IPS-20b (cell line): Measurements from ENCODE around the gene RTP5.

Experiments used
- H3K27ac ChIP-seq: one replicate; pipeline ENCODE4 v1.5.1; 2013; ENCODE audit warnings: low read length
- H3K27me3 ChIP-seq: 2 replicates; pipeline ENCODE4 v1.6.1; 2013; ENCODE audit warnings: mild to moderate bottlenecking, low read length, inconsistent platforms; ENCODE audit not compliant: insufficient read depth
- H3K36me3 ChIP-seq: 2 replicates; pipeline ENCODE4 v1.6.1; 2013; ENCODE audit warnings: low read depth, mild to moderate bottlenecking, inconsistent platforms, low read length, moderate library complexity; ENCODE audit not compliant: insufficient read depth
- H3K4me1 ChIP-seq: 2 replicates; pipeline ENCODE4 v1.6.1; 2013; ENCODE audit warnings: mild to moderate bottlenecking, control low read depth, inconsistent platforms, low read length, moderate library complexity; ENCODE audit not compliant: insufficient read depth
- H3K4me3 ChIP-seq: 2 replicates; pipeline ENCODE4 v1.5.1; 2013; ENCODE audit warnings: mild to moderate bottlenecking, low read length, inconsistent platforms
- H3K9ac ChIP-seq: 2 replicates; pipeline ENCODE4 v1.6.1; 2013; ENCODE audit warnings: low read depth, mild to moderate bottlenecking, inconsistent platforms, low read length, moderate library complexity
- H3K9me3 ChIP-seq: 2 replicates; pipeline ENCODE4 v1.6.1; 2013; ENCODE audit warnings: mild to moderate bottlenecking, low read depth, low read length, inconsistent platforms; ENCODE audit not compliant: insufficient read depth

Gene RTP5

DNA sequence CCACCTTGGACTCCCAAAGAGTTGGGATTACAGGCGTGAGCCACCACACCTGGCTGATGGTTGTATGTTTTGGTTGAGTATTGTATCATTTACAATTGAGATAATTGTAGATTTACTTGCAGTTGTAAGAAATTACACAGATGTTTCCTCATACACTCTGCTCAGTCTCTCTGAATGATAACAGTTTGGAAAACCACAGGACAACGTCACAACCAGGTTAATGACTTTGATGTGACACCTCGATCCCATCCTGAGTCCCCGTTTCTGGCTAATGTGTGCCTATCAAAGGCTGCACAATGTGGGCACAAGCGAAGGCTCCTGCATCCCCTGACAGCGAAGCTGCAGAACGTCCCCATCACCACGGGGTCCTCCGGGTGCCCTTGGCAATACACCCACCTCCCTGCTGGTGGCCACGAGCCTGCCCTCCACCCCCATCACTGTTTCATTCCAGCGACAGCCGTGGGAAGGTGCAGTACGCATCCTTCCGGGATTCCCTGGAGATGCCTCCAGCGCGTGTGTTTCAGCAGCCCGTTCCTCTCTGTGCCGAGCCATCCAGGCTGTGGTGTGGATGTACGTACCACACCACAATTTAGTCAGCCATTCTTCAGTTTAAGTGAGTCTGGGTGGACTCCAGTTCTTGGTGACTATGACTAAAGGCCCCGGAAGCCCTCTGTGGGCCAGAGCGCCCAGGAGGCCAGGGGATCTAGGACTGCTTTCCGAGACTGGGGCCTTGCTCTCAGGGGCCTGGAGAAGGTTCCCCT, 6.6 kb upstream of the RTP5 start:
- no peak overlapping the region for H3K9ac ChIP-seq
- no peak overlapping the region for H3K27ac ChIP-seq
- H3K9me3 ChIP-seq: no peaks in the 10 kb centered on the region
- no peak overlapping the region for H3K4me3 ChIP-seq
- H3K36me3 ChIP-seq: no peaks in the 10 kb centered on the region
- peaks cover 21% of the 10 kb centered on the region for H3K27me3 ChIP-seq
- no peaks in the 10 kb centered on the region for H3K4me1 ChIP-seq

DNA sequence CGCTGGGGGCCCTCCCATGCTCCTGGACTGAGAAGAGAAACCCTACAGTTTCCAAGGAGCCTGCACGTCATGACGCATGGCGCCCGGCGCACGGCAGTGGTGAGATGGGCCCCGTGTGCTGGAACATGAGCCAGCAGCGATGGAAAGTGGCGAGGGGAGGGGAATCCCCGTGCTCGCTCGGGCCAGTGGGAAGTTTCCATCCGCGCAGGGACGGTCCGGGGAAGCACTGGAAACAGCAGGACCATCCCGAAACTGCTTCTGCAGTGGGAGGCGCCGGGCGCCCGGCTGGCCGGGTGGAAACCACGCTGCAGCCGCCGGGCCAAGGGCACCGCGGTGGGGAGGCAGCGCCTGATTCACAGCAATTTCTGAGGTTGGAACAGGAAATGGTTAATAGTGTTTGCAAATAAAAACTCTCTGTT, 6.0 kb upstream of the RTP5 start:
- H3K4me1 ChIP-seq: no peaks in the 10 kb centered on the region
- H3K4me3 ChIP-seq: no peak overlapping the region
- H3K36me3 ChIP-seq: no peaks in the 10 kb centered on the region
- no peaks in the 10 kb centered on the region for H3K9me3 ChIP-seq
- no peak overlapping the region for H3K9ac ChIP-seq
- H3K27me3 ChIP-seq: peaks cover 21% of the 10 kb centered on the region
- H3K27ac ChIP-seq: no peak overlapping the region

DNA sequence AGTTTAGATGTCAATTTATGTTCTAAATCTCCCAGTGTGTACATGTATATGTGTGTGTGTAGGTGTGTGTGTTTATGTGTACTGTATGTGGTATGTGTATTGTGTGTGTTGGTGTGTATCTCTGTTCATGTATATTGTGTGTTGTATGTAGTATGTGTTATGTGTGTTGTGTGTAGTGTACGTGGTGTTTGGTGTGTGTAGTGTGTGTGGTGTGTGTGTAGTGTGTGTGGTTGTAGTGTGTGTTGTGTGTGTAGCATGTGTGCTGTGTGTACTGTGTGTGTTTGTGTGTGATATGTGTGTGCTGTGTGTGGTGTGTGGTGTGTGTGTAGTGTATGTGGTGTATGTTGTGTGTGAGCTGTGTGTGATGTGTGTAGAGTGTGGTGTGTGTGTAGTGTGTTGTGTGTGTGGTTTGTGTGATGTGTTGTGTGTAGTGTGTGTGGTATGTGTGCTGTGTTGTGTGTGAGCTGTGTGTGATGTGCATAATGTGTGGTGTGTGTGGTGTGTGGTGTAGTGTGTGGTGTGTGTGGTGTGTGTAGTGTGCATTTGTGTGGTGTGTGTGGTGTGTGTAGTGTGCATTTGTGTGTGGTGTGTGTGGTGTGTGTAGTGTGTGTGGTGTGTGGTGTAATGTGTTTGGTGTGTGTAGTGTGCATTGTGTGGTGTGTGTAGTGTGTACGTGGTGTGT, 5.2 kb upstream of the RTP5 start:
- Histone ChIP-seq H3K4me1 (no peaks in the 10 kb centered on the region), H3K36me3 (no peaks in the 10 kb centered on the region), H3K27ac (no peak overlapping the region), H3K9me3 (no peaks in the 10 kb centered on the region), H3K9ac (no peak overlapping the region), H3K27me3 (peaks cover 21% of the 10 kb centered on the region), H3K4me3 (no peak overlapping the region)

DNA sequence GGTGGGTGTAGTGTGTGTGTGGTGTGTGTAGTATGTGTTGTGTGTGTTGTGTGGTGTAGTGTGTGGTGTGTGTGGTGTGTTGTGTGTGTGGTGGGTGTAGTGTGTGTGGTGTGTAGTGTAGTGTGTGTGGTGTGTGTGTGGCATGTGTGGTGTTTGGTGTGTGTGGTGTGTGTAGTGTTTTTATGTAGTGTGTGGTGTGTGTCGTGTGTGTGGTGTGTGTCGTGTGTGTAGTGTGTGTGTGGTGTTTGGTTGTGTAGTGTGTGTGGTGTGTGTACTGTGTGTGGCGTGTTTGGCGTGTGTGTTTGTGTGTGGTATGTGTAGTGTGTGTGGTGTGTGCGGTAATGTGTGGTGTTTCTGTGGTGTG, 4.7 kb upstream of the RTP5 start:
- Histone ChIP-seq H3K9ac (no peak overlapping the region), H3K27ac (no peak overlapping the region), H3K4me3 (no peak overlapping the region), H3K27me3 (peaks cover 21% of the 10 kb centered on the region), H3K4me1 (no peaks in the 10 kb centered on the region), H3K9me3 (no peaks in the 10 kb centered on the region), H3K36me3 (no peaks in the 10 kb centered on the region)

DNA sequence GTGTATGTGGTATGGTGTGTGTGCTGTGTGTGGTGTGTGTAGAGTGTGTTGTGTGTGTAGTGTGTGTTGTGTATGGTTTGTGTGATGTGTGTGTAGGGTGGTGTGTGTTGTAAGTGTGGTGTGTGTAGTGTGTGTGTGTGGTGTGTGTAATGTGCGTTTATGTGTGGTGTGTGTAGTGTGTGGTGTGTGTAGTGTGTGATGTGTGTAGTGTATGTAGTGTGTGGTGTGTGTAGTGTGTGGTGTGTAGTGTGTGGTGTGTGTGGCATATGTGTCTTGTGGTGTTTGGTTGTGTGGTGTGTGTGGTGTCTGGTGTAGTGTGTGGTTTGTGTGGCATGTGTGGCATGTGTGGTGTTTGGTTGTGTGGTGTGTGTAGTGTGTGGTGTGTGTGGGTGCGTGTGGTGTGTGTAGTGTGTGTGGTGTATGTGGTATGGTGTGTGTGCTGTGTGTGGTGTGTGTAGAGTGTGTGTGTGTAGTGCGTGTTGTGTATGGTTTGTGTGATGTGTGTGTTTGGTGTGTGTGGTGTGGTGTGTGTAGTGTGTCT, 4.0 kb upstream of the RTP5 start:
- no peak overlapping the region for H3K9ac ChIP-seq
- no peaks in the 10 kb centered on the region for H3K9me3 ChIP-seq
- H3K4me1 ChIP-seq: no peaks in the 10 kb centered on the region
- peaks cover 21% of the 10 kb centered on the region for H3K27me3 ChIP-seq
- no peak overlapping the region for H3K4me3 ChIP-seq
- H3K27ac ChIP-seq: no peak overlapping the region
- H3K36me3 ChIP-seq: no peaks in the 10 kb centered on the region

DNA sequence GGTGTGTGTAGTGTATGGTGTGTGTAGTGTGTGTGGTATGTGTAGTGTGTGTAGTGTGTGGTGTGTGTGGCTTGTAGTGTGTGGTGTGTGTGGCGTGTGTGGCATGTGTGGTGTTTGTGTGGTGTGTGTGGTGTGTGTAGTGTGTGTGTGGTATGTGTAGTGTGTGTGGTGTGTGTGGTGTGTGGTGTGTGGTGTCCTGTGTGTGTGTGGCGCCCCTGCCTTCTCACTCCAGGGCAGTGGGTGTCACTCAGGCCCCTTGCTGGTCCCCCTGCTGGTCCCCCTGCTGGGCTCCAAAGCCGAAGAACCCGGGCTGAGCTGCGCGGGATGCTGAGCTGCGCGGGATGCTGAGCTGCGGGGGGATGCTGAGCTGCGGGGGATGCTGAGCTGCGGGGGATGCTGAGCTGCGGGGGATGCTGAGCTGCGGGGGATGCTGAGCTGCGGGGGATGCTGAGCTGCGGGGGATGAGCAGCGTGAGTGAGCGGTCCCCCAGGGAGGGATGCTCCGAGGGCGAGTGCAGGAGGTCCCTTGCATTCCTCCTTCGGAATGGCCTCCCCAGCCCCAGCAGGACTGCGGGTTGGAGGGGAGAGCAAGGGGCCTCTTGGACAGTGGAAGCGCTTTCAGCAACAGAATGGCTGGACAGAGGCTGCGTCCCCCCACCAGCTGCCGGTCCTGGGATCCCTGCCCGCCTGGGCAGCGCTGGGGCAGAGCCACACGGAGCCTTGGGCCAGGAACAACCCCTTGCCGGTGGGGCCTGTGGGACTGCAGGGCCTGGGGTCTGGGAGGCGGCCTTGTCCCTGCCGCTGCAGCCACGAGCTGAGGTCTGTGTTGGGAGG, 3.4 kb upstream of the RTP5 start:
- Histone ChIP-seq H3K36me3 (no peaks in the 10 kb centered on the region), H3K27me3 (peaks cover 21% of the 10 kb centered on the region), H3K4me1 (no peaks in the 10 kb centered on the region), H3K27ac (no peak overlapping the region), H3K9ac (no peak overlapping the region), H3K9me3 (no peaks in the 10 kb centered on the region), H3K4me3 (no peak overlapping the region)

DNA sequence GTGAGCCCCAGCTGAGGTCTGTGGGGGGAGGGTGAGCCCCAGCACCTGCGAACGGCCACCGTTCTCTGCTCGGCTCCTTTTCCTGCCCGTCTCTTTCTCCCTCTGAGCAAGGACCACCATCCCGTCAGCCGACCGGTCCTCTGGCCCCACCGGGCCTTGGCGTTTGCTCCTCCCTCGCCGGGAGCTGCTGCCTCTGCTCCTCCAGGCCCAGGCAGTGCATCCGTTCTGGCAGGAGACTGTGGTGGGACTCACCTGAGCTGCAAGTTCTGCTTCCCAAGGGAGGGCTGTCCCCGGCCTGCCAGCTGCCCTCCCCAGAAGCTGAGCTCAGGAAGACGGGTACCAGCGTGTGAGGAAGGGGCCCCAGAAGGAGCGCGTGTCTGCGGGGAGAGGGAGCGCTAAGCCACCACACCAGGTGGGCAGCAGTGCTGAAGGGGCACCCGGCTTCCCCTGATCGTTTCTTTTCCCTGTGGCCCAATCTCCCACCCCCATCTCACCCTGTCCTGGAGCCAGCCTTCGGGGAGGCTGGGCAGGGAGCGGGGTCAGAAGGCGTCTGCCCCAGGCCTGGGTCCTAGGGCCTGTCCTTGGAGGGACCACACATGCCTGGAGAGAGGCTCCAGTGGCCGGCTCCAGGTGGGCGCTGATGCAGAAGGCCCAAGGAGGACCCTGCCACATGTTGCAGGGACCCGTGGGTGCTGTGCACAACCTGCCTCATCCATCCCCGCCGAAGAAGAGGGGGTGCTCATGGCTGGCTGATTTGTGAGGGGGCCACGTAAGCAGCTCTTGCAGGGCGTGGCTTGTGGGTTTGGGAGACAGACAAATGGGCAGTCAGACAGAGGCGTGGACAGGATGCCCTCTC, 2.5 kb upstream of the RTP5 start:
- no peak overlapping the region for H3K9ac ChIP-seq
- peaks cover 21% of the 10 kb centered on the region for H3K27me3 ChIP-seq

DNA sequence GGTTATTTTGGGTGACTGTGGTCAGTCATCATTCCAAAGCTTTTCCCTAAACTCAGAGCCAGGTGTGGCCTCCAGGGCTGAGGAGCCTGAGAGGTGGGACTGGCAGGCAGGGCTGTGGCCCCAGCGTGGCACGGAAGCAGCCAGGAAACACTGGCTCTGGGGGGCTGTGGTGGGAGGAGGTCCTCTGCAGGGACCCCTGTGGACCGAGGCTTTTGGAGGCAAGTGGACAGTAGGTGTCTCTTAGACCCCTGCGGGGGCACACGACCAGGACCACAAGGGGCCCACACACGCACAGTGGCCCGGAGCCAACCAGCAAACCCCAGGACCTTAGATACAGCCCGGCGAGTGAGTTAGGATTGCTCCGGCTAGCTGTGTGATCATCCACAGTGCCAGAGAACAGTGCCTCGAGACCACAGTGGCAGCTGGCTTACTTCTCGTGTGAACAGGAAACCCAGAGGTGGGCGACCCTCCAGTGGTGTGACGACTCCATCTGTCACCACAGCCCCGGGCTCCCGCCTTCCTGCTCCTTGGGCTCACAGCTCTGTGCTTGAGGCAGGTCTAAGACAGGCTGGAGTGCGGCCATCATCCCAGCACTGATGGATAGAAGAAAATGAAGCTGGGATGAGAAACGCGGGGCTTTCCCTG, 1.6 kb upstream of the RTP5 start:
- Histone ChIP-seq H3K4me1 (no peaks in the 10 kb centered on the region), H3K36me3 (no peaks in the 10 kb centered on the region), H3K27me3 (peaks cover 21% of the 10 kb centered on the region), H3K4me3 (no peak overlapping the region), H3K9me3 (no peaks in the 10 kb centered on the region), H3K27ac (no peak overlapping the region), H3K9ac (no peak overlapping the region)

More for the DNA sequence above, 2.5 kb upstream of the RTP5 start:
- no peak overlapping the region for H3K4me3 ChIP-seq
- no peak overlapping the region for H3K27ac ChIP-seq
- H3K36me3 ChIP-seq: no peaks in the 10 kb centered on the region
- H3K9me3 ChIP-seq: no peaks in the 10 kb centered on the region
- H3K4me1 ChIP-seq: no peaks in the 10 kb centered on the region

DNA sequence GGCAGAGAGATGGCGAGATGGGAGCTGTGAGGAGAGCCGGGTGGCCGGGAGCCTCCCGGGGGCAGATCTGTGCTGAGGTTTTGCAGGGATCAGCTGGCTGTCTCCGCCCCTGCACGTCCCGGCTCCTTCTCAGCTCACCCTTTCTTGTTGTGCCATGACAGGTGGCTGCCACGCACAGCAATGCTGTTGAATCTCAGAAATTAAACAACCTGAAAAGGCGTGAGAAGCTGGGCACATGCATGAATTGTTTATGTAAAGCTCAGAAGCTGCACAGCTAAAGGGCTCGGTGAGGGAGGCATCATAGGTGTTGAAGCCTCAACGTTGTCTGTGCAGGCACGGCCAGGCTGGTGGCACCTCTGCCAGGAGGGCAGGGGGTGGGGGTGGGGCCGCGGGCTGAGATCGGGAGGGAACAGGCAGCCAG, 858 bp upstream of the RTP5 start:
- Histone ChIP-seq H3K27ac (no peak overlapping the region), H3K4me3 (no peak overlapping the region), H3K36me3 (no peaks in the 10 kb centered on the region), H3K9ac (no peak overlapping the region), H3K4me1 (no peaks in the 10 kb centered on the region), H3K27me3 (peaks cover 21% of the 10 kb centered on the region), H3K9me3 (peaks cover under 1% of the 10 kb centered on the region; the same call in 1 of the 2 replicates)

DNA sequence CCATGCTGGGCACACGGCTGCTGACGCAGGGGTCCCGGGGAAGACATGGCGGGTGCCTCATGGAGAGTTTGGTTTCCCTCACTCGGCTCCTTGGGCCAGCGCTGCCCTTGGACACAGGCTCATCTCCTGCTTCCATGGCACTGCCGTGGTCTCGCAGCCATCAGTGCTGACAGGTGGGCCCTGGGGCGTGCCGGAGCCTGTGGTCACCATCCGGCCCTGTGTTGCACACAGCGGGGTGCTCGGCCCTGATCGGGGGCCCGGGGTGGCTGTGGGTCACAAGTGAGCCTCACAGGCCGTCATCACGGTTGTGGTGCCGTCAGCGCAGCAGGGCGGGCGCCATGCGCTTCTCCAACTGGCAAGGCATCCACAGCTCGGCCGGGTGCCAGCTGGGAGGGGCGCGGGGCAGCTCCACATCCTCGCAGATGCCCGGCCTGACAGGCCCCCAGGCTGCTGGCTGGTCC, 582 bp downstream of the RTP5 start:
- Histone ChIP-seq H3K9ac (no peak overlapping the region), H3K9me3 (peaks cover 7% of the 10 kb centered on the region; the same call in 1 of the 2 replicates), H3K4me3 (no peak overlapping the region), H3K27ac (no peak overlapping the region), H3K27me3 (peaks cover 15% of the 10 kb centered on the region), H3K4me1 (no peaks in the 10 kb centered on the region), H3K36me3 (no peaks in the 10 kb centered on the region)
